Hepatocyte (in vitro differentiated cells): ENCODE results near the gene CABP4.

Source experiments
- CTCF ChIP-seq: fragments of 200-600 bp; sonication (generic); IDR thresholded peaks from 2 replicates; pipeline ENCODE4 v1.5.1; 2016; ENCODE audit warnings: antibody characterized with exemption, mild to moderate bottlenecking; ENCODE audit not compliant: poor library complexity
- EZH2 ChIP-seq: fragments of 200-600 bp; sonication (generic); IDR thresholded peaks from 2 replicates; pipeline ENCODE4 v1.6.1; 2016; ENCODE audit warnings: antibody characterized with exemption, mild to moderate bottlenecking, borderline replicate concordance
- EZH2phosphoT487 ChIP-seq: fragments of 200-600 bp; sonication (generic); IDR thresholded peaks from one replicate; pipeline ENCODE4 v1.6.1; 2018; ENCODE audit warnings: antibody characterized with exemption, mild to moderate bottlenecking, low read depth, moderate library complexity; ENCODE audit not compliant: unreplicated experiment, severe bottlenecking

GRCh38 chr11:67491276-67492068 is 36.3 kb downstream of the CABP4 start:
- TF ChIP-seq CTCF (no peak), EZH2phosphoT487 (no peak), EZH2 (no peak)
